GM23338 (cell line): Measurements from ENCODE around the gene CRADD. TPM values are rescaled to one million over a fixed set of nuclear protein-coding genes. Genes with fewer than 3 reads are reported as not detected.

Experiments
- ATAC-seq: fragments of 200-7000 bp; cut with Tn5 transposase; 3 replicates; pipeline ENCODE4 v1.9.1; 2020
- DNase-seq: peaks from one replicate; pipeline ENCODE4 v3.0.0-alpha.2; 2015; ENCODE audit warnings: low spot score
- H2AFZ ChIP-seq: fragments of 200-600 bp; sonication (generic); 2 replicates; pipeline ENCODE4 v1.8.0; 2016; ENCODE audit warnings: antibody characterized with exemption, mild to moderate bottlenecking, moderate library complexity
- H3F3A ChIP-seq: fragments of 200-600 bp; sonication (generic); replicated peaks from 2 replicates; pipeline ENCODE4 v1.8.0; 2017; ENCODE audit warnings: antibody characterized with exemption, mixed run types, low read depth
- H3K27ac ChIP-seq: fragments of 200-600 bp; sonication (generic); 2 replicates; pipeline ENCODE4 v1.6.1; 2016; ENCODE audit warnings: low read depth
- H3K27me3 ChIP-seq: fragments of 200-600 bp; sonication (generic); 2 replicates; pipeline ENCODE4 v1.8.0; 2016; ENCODE audit warnings: mild to moderate bottlenecking, mixed run types, moderate library complexity; ENCODE audit not compliant: insufficient read depth
- H3K36me3 ChIP-seq: fragments of 200-600 bp; sonication (generic); 2 replicates; pipeline ENCODE4 v1.8.0; 2016; ENCODE audit warnings: mild to moderate bottlenecking; ENCODE audit not compliant: insufficient read depth
- H3K4me1 ChIP-seq: fragments of 200-600 bp; sonication (generic); 2 replicates; pipeline ENCODE4 v1.8.0; 2016; ENCODE audit warnings: mild to moderate bottlenecking, moderate library complexity; ENCODE audit not compliant: insufficient read depth
- H3K4me2 ChIP-seq: fragments of 200-600 bp; sonication (generic); 2 replicates; pipeline ENCODE4 v1.7.1; 2017; ENCODE audit warnings: mixed run types
- H3K4me3 ChIP-seq: fragments of 200-600 bp; sonication (generic); 2 replicates; pipeline ENCODE4 v1.6.1; 2016; ENCODE audit warnings: mixed run types
- H3K79me2 ChIP-seq: fragments of 200-600 bp; sonication (generic); replicated peaks from 2 replicates; pipeline ENCODE4 v1.8.0; 2017; ENCODE audit warnings: mild to moderate bottlenecking; ENCODE audit not compliant: insufficient read depth
- H3K9me2 ChIP-seq: fragments of 200-600 bp; sonication (generic); 2 replicates; pipeline ENCODE4 v1.8.0; 2017; ENCODE audit not compliant: insufficient read depth
- H4K20me1 ChIP-seq: fragments of 200-600 bp; sonication (generic); replicated peaks from 2 replicates; pipeline ENCODE4 v1.8.0; 2017; ENCODE audit warnings: mild to moderate bottlenecking; ENCODE audit not compliant: insufficient read depth
- H3K27ac Mint-ChIP-seq: 2 replicates; pipeline ENCODE4 v1.8.0; 2020; ENCODE audit warnings: inconsistent platforms, mild to moderate bottlenecking, moderate library complexity, mixed read lengths
- H3K27me3 Mint-ChIP-seq: 3 replicates; pipeline ENCODE4 v1.8.0; 2022; ENCODE audit warnings: low read depth, mild to moderate bottlenecking, moderate library complexity, mixed read lengths, inconsistent platforms; ENCODE audit not compliant: insufficient read depth, poor library complexity
- H3K36me3 Mint-ChIP-seq: 3 replicates; pipeline ENCODE4 v1.8.0; 2021; ENCODE audit warnings: low read depth, mild to moderate bottlenecking, inconsistent platforms, moderate library complexity, mixed read lengths
- H3K4me1 Mint-ChIP-seq: 3 replicates; pipeline ENCODE4 v1.8.0; 2020; ENCODE audit warnings: mild to moderate bottlenecking, inconsistent platforms, mixed read lengths
- H3K4me3 Mint-ChIP-seq: 3 replicates; pipeline ENCODE4 v1.8.0; 2021; ENCODE audit warnings: moderate library complexity, mild to moderate bottlenecking, inconsistent platforms, mixed read lengths
- H3K9me3 Mint-ChIP-seq: 3 replicates; pipeline ENCODE4 v1.8.0; 2020; ENCODE audit warnings: moderate library complexity, mild to moderate bottlenecking, inconsistent platforms, mixed read lengths
- CREB1 ChIP-seq: fragments of 250-450 bp; sonication (Bioruptor Pico); IDR thresholded peaks from 2 replicates; pipeline ENCODE4 v1.5.0; 2020; ENCODE audit warnings: low read depth, mild to moderate bottlenecking, moderate library complexity
- ETS1 ChIP-seq: IDR thresholded peaks from 2 replicates; pipeline ENCODE4 v1.6.1; 2016; ENCODE audit warnings: antibody characterized with exemption
- EZH2 ChIP-seq: fragments of 200-600 bp; sonication (generic); IDR thresholded peaks from one replicate; pipeline ENCODE4 v1.8.0; 2017; ENCODE audit warnings: antibody characterized with exemption, mild to moderate bottlenecking, low read depth; ENCODE audit not compliant: unreplicated experiment
- EZH2phosphoT487 ChIP-seq: fragments of 200-600 bp; sonication (generic); IDR thresholded peaks from one replicate; pipeline ENCODE4 v1.8.1; 2018; ENCODE audit warnings: antibody characterized with exemption; ENCODE audit not compliant: unreplicated experiment
- JUNB ChIP-seq: IDR thresholded peaks from one replicate; pipeline ENCODE4 v1.6.1; 2016; ENCODE audit warnings: antibody characterized with exemption; ENCODE audit not compliant: unreplicated experiment
- NANOG ChIP-seq: IDR thresholded peaks from 2 replicates; pipeline ENCODE4 v1.6.1; 2016; ENCODE audit warnings: antibody characterized with exemption, borderline replicate concordance
- POLR2AphosphoS5 ChIP-seq: IDR thresholded peaks from 2 replicates; pipeline ENCODE4 v1.6.1; 2016; ENCODE audit warnings: antibody characterized with exemption, low read depth
- REST ChIP-seq: IDR thresholded peaks from one replicate; pipeline ENCODE4 v1.6.1; 2018; ENCODE audit warnings: antibody characterized with exemption; ENCODE audit not compliant: unreplicated experiment
- STAT1 ChIP-seq: IDR thresholded peaks from one replicate; pipeline ENCODE4 v1.6.1; 2016; ENCODE audit warnings: antibody characterized with exemption; ENCODE audit not compliant: unreplicated experiment
- ZNF114 ChIP-seq: fragments of 250-450 bp; sonication (Bioruptor Pico); IDR thresholded peaks from 2 replicates; pipeline ENCODE4 v1.5.0; 2020; ENCODE audit warnings: mild to moderate bottlenecking, moderate library complexity
- ZNF331 ChIP-seq: fragments of 250-450 bp; sonication (Bioruptor Pico); IDR thresholded peaks from 2 replicates; pipeline ENCODE4 v1.5.0; 2020; ENCODE audit warnings: low read depth, mild to moderate bottlenecking, moderate library complexity
- ZNF462 ChIP-seq: fragments of 250-450 bp; sonication (Bioruptor Pico); IDR thresholded peaks from 2 replicates; pipeline ENCODE4 v1.5.0; 2020; ENCODE audit warnings: mild to moderate bottlenecking, moderate library complexity
- polyA plus RNA-seq: library from polyadenylated mRNA; unstranded; fragments of >200 nt; fragmentation: Nextera tagmentation; extraction: Ambion mirVana; gene quantifications from 2 replicates; pipeline ENCODE4 v1.2.1, GENCODE V29; 2016
- total RNA-seq: library from RNA; depleted of rRNA; stranded (reverse); fragments of >200 nt; shearing (Covaris generic); gene quantifications from 2 replicates; pipeline ENCODE4 v1.2.3, GENCODE V29; 2014
- TF ChIP-seq, protein P1 (sequence below), 2 experiments: fragments of 200-600 bp in 1 of 2; sonication (generic) in 1 of 2; conservative IDR thresholded peaks; 2 replicates each; pipeline versions ENCODE4 v1.5.1 to v1.6.1; 2016 to 2017; ENCODE audit warnings: antibody characterized with exemption in 2 of 2, low read depth in 2 of 2, mild to moderate bottlenecking in 2 of 2, moderate library complexity in 1 of 2

CRADD gene
- total and polyA plus RNA-seq, 2 experiments from 2014 or later = 6.3 to 27.9 TPM

GRCh38 chr12:93886533-93887511, 209.6 kb downstream of the CRADD start:
- no peak for DNase-seq
- H4K20me1 ChIP-seq = no peaks in the 10 kb centered on the region
- H3K36me3 ChIP-seq = no peaks in the 10 kb centered on the region
- peaks cover 9% of the 10 kb centered on the region; the same call in 1 of the 2 replicates for H3K9me2 ChIP-seq
- H3K27ac Mint-ChIP-seq = no peak overlapping the region
- H3K79me2 ChIP-seq = no peaks in the 10 kb centered on the region
- no peak overlapping the region for H2AFZ ChIP-seq
- no peak overlapping the region for H3K4me3 Mint-ChIP-seq
- H3K4me3 ChIP-seq = no peak overlapping the region
- no peaks in the 10 kb centered on the region for H3F3A ChIP-seq
- no peaks in the 10 kb centered on the region for H3K4me1 ChIP-seq
- peaks cover 3% of the 10 kb centered on the region; the same call in 2 of the 3 replicates for H3K4me1 Mint-ChIP-seq
- no peaks in the 10 kb centered on the region for H3K9me3 Mint-ChIP-seq
- peaks cover 6% of the 10 kb centered on the region for H3K27me3 Mint-ChIP-seq
- TF ChIP-seq ETS1 (no peak), CREB1 (CRISPR knock-in tag) (no peak), JUNB (no peak), NANOG (no peak), EZH2 (no peak), EZH2phosphoT487 (no peak), POLR2AphosphoS5 (no peak), ZNF114 (CRISPR knock-in tag) (no peak), ZNF331 (CRISPR knock-in tag) (no peak), REST (no peak), STAT1 (no peak), ZNF462 (CRISPR knock-in tag) (no peak)
- TF ChIP-seq, protein P1, sequence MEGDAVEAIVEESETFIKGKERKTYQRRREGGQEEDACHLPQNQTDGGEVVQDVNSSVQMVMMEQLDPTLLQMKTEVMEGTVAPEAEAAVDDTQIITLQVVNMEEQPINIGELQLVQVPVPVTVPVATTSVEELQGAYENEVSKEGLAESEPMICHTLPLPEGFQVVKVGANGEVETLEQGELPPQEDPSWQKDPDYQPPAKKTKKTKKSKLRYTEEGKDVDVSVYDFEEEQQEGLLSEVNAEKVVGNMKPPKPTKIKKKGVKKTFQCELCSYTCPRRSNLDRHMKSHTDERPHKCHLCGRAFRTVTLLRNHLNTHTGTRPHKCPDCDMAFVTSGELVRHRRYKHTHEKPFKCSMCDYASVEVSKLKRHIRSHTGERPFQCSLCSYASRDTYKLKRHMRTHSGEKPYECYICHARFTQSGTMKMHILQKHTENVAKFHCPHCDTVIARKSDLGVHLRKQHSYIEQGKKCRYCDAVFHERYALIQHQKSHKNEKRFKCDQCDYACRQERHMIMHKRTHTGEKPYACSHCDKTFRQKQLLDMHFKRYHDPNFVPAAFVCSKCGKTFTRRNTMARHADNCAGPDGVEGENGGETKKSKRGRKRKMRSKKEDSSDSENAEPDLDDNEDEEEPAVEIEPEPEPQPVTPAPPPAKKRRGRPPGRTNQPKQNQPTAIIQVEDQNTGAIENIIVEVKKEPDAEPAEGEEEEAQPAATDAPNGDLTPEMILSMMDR (conservative IDR thresholded peaks at IDR 0.05; ENCODE audit: low read depth in 2 of 2) = no peak
- no peak for ATAC-seq
- H3K27me3 ChIP-seq = no peaks in the 10 kb centered on the region
- H3K36me3 Mint-ChIP-seq = no peaks in the 10 kb centered on the region
- H3K4me2 ChIP-seq = no peak overlapping the region
- H3K27ac ChIP-seq = no peak overlapping the region
